Psoas muscle (tissue), 8 donors: ENCODE data around the gene CST3. TPM values are rescaled to one million over a fixed set of nuclear protein-coding genes. Genes with fewer than 3 reads are reported as not detected.

Source experiments
- ATAC-seq, 4 donors: fragments of 200-7000 bp; cut with Tn5 transposase; one replicate each; pipeline ENCODE4 v1.9.1; 2020; ENCODE audit warnings: moderate library complexity in 3 of 4, mild to moderate bottlenecking in 2 of 4
- DNase-seq, 2 donors: peaks; one replicate each; pipeline ENCODE4 v3.0.0-alpha.2; 2020
- H3K27ac ChIP-seq: fragments of 200-600 bp; one replicate; pipeline ENCODE4 v1.8.0; 2022
- H3K27me3 ChIP-seq, 3 donors: fragments of 200-600 bp in 1 of 3; one replicate each; pipeline versions ENCODE4 v1.6.1 to v1.8.0; 2013 to 2022; ENCODE audit warnings: low read length in 2 of 3, mild to moderate bottlenecking in 2 of 3, moderate library complexity in 1 of 3; ENCODE audit not compliant: insufficient read depth in 3 of 3
- H3K36me3 ChIP-seq, 2 donors: fragments of 200-600 bp in 1 of 2; one replicate each; pipeline versions ENCODE4 v1.6.1 to v1.8.0; 2013 to 2022; ENCODE audit warnings: low read depth in 1 of 2, mild to moderate bottlenecking in 1 of 2, moderate library complexity in 1 of 2; ENCODE audit not compliant: insufficient read depth in 1 of 2
- H3K4me1 ChIP-seq: fragments of 200-600 bp; one replicate; pipeline ENCODE4 v1.8.0; 2022
- H3K4me3 ChIP-seq: fragments of 200-600 bp; one replicate; pipeline ENCODE4 v1.8.0; 2022; ENCODE audit warnings: mild to moderate bottlenecking
- H3K9me3 ChIP-seq: fragments of 200-600 bp; one replicate; pipeline ENCODE4 v1.8.0; 2022
- CTCF ChIP-seq: fragments of 200-600 bp; IDR thresholded peaks from one replicate; pipeline ENCODE4 v1.8.0; 2022; ENCODE audit warnings: antibody characterized with exemption
- WGBS, 3 donors: extraction: QIAGEN DNeasy Blood & Tissue Kit; methylation state at CpG; one replicate each; pipeline versions ENCODE4 v1.1.6 to v1.1.7; 2013; 5-methylcytosine and 5-hydroxymethylcytosine counted together
- intact Hi-C, 2 donors: fragments of 100-400 bp; cut with DNase I; formaldehyde crosslinking; loops; one replicate each; pipeline versions ENCODE4 v1.11.0 to v1.14.2; 2022
- polyA plus RNA-seq, 3 donors: library from polyadenylated mRNA; stranded (reverse); fragments of 200-250 nt; gene quantifications; one replicate each; pipeline ENCODE4 v1.2.3, GENCODE V29; 2013
- total RNA-seq, 4 donors: library from RNA; stranded (reverse); fragmentation: NEBNext Ultra II Directional in 2 of 4; extraction: Animal tissue kit (Norgen Biotek cat#: 25700) in 2 of 4; gene quantifications; one replicate each; pipeline versions ENCODE4 v1.2.1 to v1.2.4, GENCODE V29; 2021 to 2023
- donor health status: healthy with polysubstance abuse.
- donor health status: DM: no; HTN: no; CAD: no; lungs with moderate emphysema.
- donor health status: Bipolar disorder and iron deficiency.
- donor health status: healthy.
- donor health status: DM: yes; HTN: yes; CAD: no.
- donor health status: DM: no; HTN: no; CAD: no.
- donor health status: DM: no; HTN: no; CAD: no.
- donor health status: DM: yes; HTN: yes; CAD: no.

Gene CST3
- total and polyA plus RNA-seq, 7 donors, result 374 to 713 (median 422) TPM

DNA sequence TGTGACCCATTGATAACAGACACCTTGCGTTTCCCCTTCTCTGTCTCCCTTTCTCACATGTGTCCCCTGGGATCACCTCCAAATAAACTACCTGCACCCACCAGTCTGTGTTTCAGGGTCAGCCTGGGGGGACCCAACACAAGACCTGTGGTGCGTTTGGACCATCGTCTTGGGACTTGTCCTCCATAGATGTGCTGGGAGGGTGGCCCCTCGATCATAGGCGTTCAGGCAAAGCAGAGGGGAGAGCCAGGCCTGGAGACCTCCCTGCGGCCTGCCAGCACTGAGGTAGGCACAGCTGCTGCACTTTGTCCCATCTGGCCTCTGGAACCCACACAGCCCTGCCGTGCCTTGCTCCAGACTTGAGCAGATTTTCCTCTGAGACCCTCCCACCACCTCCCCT lies 50.1 kb downstream of the CST3 start:
- H3K27ac ChIP-seq, result no peak overlapping the region
- H3K4me1 ChIP-seq, result no peaks in the 10 kb centered on the region
- no peak overlapping the region for H3K4me3 ChIP-seq
- no peaks in the 10 kb centered on the region for H3K36me3 ChIP-seq
- no peaks in the 10 kb centered on the region for H3K9me3 ChIP-seq
- DNase-seq, result no peak
- WGBS, 3 donors, result 65 to 82% (median 79%) methylated on average over 7 of the region's 7 CpGs
- H3K27me3 ChIP-seq, result no peaks in the 10 kb centered on the region
- intact Hi-C loops, result no loop called here
- ATAC-seq, result no peak
- no peak for TF ChIP-seq CTCF

- ATAC-seq (no peak), DNase-seq (no peak)
- no peaks in the 10 kb centered on the region for H3K27me3 ChIP-seq
- H3K9me3 ChIP-seq, result no peaks in the 10 kb centered on the region
- TF ChIP-seq CTCF, result no peak
- intact Hi-C loops, result no loop called here
- no peak overlapping the region for H3K4me3 ChIP-seq
- 62 to 75% (median 67%) methylated on average over 13 of the region's 13 CpGs for WGBS, 3 donors
- H3K4me1 ChIP-seq, result no peaks in the 10 kb centered on the region
- H3K36me3 ChIP-seq, result no peaks in the 10 kb centered on the region
- H3K27ac ChIP-seq, result no peak overlapping the region
These were observed 50.8 kb downstream of the CST3 start for GRCh38 chr20:23586735-23587525.

- WGBS, 3 donors, result 76 to 81% (median 80%) methylated on average over 5 of the region's 5 CpGs
- DNase-seq, result no peak
- Histone ChIP-seq H3K27me3 (no peaks in the 10 kb centered on the region), H3K9me3 (no peaks in the 10 kb centered on the region), H3K4me1 (no peaks in the 10 kb centered on the region), H3K27ac (no peak overlapping the region), H3K4me3 (no peak overlapping the region), H3K36me3 (no peaks in the 10 kb centered on the region)
- no peak for ATAC-seq
- no peak for TF ChIP-seq CTCF
- intact Hi-C loops, result no loop called here
These were observed 51.7 kb downstream of the CST3 start for GRCh38 chr20:23585808-23586734.

- Histone ChIP-seq H3K4me3 (no peak overlapping the region), H3K27me3 (no peaks in the 10 kb centered on the region), H3K9me3 (no peaks in the 10 kb centered on the region), H3K27ac (no peak overlapping the region), H3K4me1 (no peaks in the 10 kb centered on the region), H3K36me3 (no peaks in the 10 kb centered on the region)
- ATAC-seq (no peak), DNase-seq (no peak)
- TF ChIP-seq CTCF, result no peak
- intact Hi-C loops, result no loop called here
- WGBS, 3 donors, result 52 to 63% (median 56%) methylated on average over 5 of the region's 5 CpGs
These were observed 52.3 kb downstream of the CST3 start for GRCh38 chr20:23585449-23585807.
